ENCODE measurements around the gene ABHD15. TPM values are rescaled to one million over a fixed set of nuclear protein-coding genes. Genes with fewer than 3 reads are reported as not detected.

The ABHD15 gene
- total RNA-seq, 1 experiment from 2014 or later = 10.5 TPM

DNA sequence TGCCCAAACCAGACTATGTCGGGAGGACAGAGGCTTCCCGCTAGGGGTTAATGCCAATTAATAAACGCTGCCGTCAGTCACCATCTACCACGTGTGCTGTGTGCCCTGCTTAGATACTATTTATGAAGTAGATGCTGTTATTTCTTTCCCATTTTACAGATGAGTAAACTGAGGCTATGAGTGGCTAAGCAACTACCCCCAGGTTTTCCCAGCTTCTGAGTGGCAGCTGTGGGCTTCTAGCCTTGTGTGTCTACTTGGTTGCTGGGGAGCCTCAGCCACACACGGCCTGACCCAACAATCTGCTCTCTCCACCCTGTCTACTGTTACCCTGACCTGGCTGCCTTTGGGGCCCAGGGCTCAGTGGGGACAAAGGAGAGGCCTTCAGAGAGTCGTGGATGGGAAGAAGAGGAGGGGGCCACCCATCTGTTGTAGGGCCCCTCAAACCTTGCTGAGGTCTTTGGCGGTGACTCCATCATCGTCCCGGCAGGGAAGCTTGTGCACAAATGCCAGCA lies 15.5 kb upstream of the ABHD15 start:
- BruUV-seq (replicated peaks) = no TSS peak
- POLR2A ChIA-PET = interaction anchor here (1.1 kb wide), 1 partner anchor 9 kb away, joined by 3 read pairs; no protein-coding TSS in a partner anchor
- no peak overlapping the region for H3K27ac Mint-ChIP-seq (ENCODE audit: unreplicated experiment)

DNA sequence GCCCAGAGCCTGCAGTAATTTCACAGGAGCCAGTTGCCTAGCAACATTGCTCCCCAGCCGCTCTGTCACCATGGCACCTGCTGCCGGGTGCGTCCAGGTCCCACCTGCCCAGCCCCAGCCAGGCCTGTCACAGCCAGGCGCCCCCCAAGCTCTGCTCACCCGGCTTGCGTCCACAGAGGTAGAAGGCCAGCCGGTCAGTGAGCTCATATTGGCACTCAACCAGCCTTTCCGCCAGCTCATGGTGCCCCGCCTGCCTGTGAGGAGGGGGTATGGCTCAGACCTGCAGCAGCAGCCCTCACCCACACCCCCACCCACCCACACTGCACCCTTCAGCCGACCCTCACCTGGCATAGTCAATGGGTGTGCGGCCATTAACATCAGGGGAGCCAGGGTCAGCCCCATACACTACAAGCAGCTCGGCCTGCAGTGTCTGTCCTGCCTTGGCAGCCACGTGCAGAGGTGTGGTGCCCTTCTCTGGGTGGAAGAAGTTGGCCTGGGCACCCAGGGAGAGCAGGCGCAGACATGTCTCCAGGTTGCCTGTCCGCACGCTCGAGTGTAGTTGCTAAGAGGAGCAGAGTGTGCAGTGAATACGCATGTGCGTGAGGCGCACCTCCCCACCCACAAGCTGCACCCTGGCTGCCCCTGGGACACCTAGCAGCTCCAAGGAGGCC lies 14.9 kb upstream of the ABHD15 start:
- Mint-ChIP-seq H3K27me3 (ENCODE audit: insufficient read depth, unreplicated experiment) (no peaks in the 10 kb centered on the region), H3K36me3 (ENCODE audit: insufficient read depth, unreplicated experiment) (peaks cover 12% of the 10 kb centered on the region), H3K27ac (ENCODE audit: unreplicated experiment) (no peak overlapping the region), H3K9me3 (ENCODE audit: unreplicated experiment) (no peaks in the 10 kb centered on the region), H3K4me3 (ENCODE audit: unreplicated experiment) (no peak overlapping the region), H3K4me1 (ENCODE audit: low read depth, unreplicated experiment) (no peaks in the 10 kb centered on the region)
- H3K4me3 ChIP-seq (ENCODE audit: low read depth, low read length) = no peak overlapping the region
- ChIA-PET POLR2A (interaction anchor here (1.1 kb wide), 1 partner anchor 10 kb away, joined by 3 read pairs; no protein-coding TSS in a partner anchor), CTCF (interaction anchor here (0.9 to 2.6 kb wide), 3 partner anchors 11 to 35 kb away, joined by 4 to 16 read pairs (median 15); partner anchors contain the start of gene ANKRD13B)
- H3K4me1 ChIP-seq = no peaks in the 10 kb centered on the region
- no peaks in the 10 kb centered on the region for H3K27me3 ChIP-seq (replicated peaks; ENCODE audit: control insufficient read depth, insufficient read depth, low read length)
- intact Hi-C loops (cut with micrococcal nuclease; ENCODE audit: unreplicated experiment) = loop anchor here (2.0 kb wide), 2 partner anchors 35 to 197 kb away; no protein-coding TSS in a partner anchor
- peaks cover 4% of the 10 kb centered on the region for H3K36me3 ChIP-seq (ENCODE audit: control insufficient read depth, insufficient read depth, low read length)
- no peaks in the 10 kb centered on the region for H3K9me3 ChIP-seq
- TF ChIP-seq, protein P1, sequence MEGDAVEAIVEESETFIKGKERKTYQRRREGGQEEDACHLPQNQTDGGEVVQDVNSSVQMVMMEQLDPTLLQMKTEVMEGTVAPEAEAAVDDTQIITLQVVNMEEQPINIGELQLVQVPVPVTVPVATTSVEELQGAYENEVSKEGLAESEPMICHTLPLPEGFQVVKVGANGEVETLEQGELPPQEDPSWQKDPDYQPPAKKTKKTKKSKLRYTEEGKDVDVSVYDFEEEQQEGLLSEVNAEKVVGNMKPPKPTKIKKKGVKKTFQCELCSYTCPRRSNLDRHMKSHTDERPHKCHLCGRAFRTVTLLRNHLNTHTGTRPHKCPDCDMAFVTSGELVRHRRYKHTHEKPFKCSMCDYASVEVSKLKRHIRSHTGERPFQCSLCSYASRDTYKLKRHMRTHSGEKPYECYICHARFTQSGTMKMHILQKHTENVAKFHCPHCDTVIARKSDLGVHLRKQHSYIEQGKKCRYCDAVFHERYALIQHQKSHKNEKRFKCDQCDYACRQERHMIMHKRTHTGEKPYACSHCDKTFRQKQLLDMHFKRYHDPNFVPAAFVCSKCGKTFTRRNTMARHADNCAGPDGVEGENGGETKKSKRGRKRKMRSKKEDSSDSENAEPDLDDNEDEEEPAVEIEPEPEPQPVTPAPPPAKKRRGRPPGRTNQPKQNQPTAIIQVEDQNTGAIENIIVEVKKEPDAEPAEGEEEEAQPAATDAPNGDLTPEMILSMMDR (IDR thresholded peaks at IDR 0.05; ENCODE audit: insufficient read depth in 1 of 2, low read depth in 1 of 2, low read length in 1 of 2, severe bottlenecking in 1 of 2, unreplicated experiment in 1 of 2) = no peak
- BruUV-seq (replicated peaks) = no TSS peak
- peak in 1 of 2 experiments; percentile 34 for DNase-seq

More for the DNA sequence above, 15.5 kb upstream of the ABHD15 start:
- Histone ChIP-seq H3K9me3 (no peaks in the 10 kb centered on the region), H3K36me3 (ENCODE audit: control insufficient read depth, insufficient read depth, low read length) (peaks cover 4% of the 10 kb centered on the region), H3K4me3 (ENCODE audit: low read depth, low read length) (no peak overlapping the region), H3K4me1 (no peaks in the 10 kb centered on the region), H3K27me3 (replicated peaks; ENCODE audit: control insufficient read depth, insufficient read depth, low read length) (no peaks in the 10 kb centered on the region)
- H3K4me1 Mint-ChIP-seq (ENCODE audit: low read depth, unreplicated experiment) = no peaks in the 10 kb centered on the region
- intact Hi-C loops (cut with micrococcal nuclease; ENCODE audit: unreplicated experiment) = no loop called here
- CTCF ChIA-PET = interaction anchor here (2.6 kb wide), 1 partner anchor 10 kb away, joined by 15 read pairs; the partner anchor contains the start of gene ANKRD13B
- H3K27me3 Mint-ChIP-seq (ENCODE audit: insufficient read depth, unreplicated experiment) = no peaks in the 10 kb centered on the region
- TF ChIP-seq, protein P1 (IDR thresholded peaks at IDR 0.05; ENCODE audit: insufficient read depth in 1 of 2, low read depth in 1 of 2, low read length in 1 of 2, severe bottlenecking in 1 of 2, unreplicated experiment in 1 of 2) = no peak
- H3K9me3 Mint-ChIP-seq (ENCODE audit: unreplicated experiment) = no peaks in the 10 kb centered on the region
- DNase-seq = peak in 1 of 2 experiments; percentile 29
- H3K4me3 Mint-ChIP-seq (ENCODE audit: unreplicated experiment) = no peak overlapping the region
- H3K36me3 Mint-ChIP-seq (ENCODE audit: insufficient read depth, unreplicated experiment) = peaks cover 12% of the 10 kb centered on the region

DNA sequence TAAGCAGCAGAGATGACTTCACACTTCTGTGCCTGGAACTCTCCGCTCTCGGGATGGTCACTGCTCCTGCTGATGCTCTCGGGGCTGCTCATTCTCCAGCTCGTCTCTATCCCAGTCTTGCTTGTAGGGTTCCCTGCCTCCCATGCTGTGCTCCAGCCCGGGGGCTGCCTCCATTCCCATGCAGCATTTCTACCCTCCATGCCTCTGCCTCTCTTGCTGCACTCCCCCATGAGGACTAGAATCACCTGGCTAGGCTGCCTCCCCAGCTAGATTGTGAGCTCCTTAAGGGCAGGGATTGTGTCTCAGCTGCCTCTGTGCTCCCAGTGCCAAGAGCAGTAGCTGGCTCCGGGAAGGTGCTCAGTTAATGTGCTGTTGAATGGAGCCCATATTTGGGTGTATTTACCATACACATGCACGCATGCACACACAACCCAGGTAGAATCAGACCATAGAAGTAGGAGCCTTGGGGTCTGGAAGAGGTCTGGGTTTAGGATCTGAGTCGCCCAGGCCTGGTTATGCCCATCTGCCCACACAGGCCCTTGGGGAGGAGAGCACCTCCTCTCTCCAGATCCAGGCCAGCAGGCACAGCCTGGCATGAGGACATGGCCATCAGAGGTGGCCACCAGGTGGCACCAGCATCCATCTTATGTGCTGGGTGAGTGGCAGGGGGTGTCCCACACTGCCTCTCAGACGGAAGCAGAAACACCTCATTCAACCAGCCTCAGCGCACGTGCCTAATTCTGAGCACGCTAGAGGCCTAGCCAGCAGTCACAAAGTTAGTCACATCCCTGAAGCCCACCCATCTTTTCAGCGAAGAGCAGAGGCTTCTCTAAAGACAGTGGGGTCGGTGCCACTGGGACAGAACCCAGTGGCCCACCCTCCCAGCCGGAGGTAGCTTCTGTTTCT lies 13.3 kb upstream of the ABHD15 start:
- Mint-ChIP-seq H3K9me3 (ENCODE audit: unreplicated experiment) (no peaks in the 10 kb centered on the region), H3K27me3 (ENCODE audit: insufficient read depth, unreplicated experiment) (no peaks in the 10 kb centered on the region), H3K4me1 (ENCODE audit: low read depth, unreplicated experiment) (no peaks in the 10 kb centered on the region), H3K36me3 (ENCODE audit: insufficient read depth, unreplicated experiment) (peaks cover 13% of the 10 kb centered on the region), H3K27ac (ENCODE audit: unreplicated experiment) (no peak overlapping the region), H3K4me3 (ENCODE audit: unreplicated experiment) (no peak overlapping the region)
- no TSS peak for BruUV-seq (replicated peaks)
- peaks cover 4% of the 10 kb centered on the region for H3K36me3 ChIP-seq (ENCODE audit: control insufficient read depth, insufficient read depth, low read length)
- POLR2A ChIA-PET = no interaction called here
- no peaks in the 10 kb centered on the region for H3K27me3 ChIP-seq (replicated peaks; ENCODE audit: control insufficient read depth, insufficient read depth, low read length)
- intact Hi-C loops (cut with micrococcal nuclease; ENCODE audit: unreplicated experiment) = loop anchor here (1.0 to 2.0 kb wide), 3 partner anchors 11 to 199 kb away; no protein-coding TSS in a partner anchor
- H3K4me3 ChIP-seq (ENCODE audit: low read depth, low read length) = no peak overlapping the region
- TF ChIP-seq, protein P1 (IDR thresholded peaks at IDR 0.05; ENCODE audit: insufficient read depth in 1 of 2, low read depth in 1 of 2, low read length in 1 of 2, severe bottlenecking in 1 of 2, unreplicated experiment in 1 of 2) = peak; percentile 82 to 88
- H3K9me3 ChIP-seq = no peaks in the 10 kb centered on the region
- DNase-seq = peak; percentile 75 to 84
- H3K4me1 ChIP-seq = peaks cover under 1% of the 10 kb centered on the region
- CTCF ChIA-PET = interaction anchor here (0.6 to 2.6 kb wide), 9 partner anchors 11 to 964 kb away, joined by 3 to 16 read pairs (median 5); partner anchors contain the start of genes ABHD15, ANKRD13B and FAM222B

All from Caco-2 (cell line).